ENCODE results near the gene VCL. TPM values are rescaled to one million over a fixed set of nuclear protein-coding genes. Genes with fewer than 3 reads are reported as not detected.

Gene VCL
- total RNA-seq, 2 donors from 2014 or later, result 109 to 214 TPM

DNA sequence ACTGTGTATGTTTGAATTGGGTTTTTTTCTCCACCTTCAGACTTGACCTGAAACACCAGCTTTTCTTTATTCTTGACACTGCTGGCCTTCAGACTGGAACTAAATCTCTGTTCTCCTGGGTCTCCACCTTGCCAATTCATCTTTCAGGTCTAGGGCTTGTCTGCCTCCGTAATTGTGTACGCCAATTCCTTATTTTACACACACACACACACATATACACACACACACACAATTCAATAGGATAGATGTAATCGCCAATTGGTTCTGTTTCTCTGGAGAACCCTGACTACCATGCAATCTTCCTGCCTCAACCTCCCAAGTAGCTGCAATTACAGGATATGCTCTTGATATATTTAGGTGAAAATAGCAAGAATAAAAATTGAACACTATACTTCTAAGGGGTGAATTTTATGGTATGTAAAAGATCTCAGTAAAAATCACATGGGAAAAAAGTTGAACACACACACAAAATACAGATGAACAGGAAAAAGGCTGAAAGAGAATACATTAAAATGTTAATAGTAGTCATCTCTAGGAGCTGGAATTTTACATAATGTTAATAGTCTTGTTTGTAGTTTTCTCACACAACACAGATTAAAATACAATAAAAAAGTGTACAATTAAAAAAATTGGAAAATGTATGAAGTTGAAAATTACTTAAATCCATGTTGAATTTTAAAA lies 6.6 kb upstream of the VCL start:
- Mint-ChIP-seq H3K27ac (no peak overlapping the region), H3K4me3 (no peak overlapping the region), H3K9me3 (peaks cover 4% of the 10 kb centered on the region), H3K27me3 (ENCODE audit: insufficient read depth) (no peaks in the 10 kb centered on the region), H3K4me1 (peaks cover 12% of the 10 kb centered on the region), H3K36me3 (ENCODE audit: low read depth) (no peaks in the 10 kb centered on the region)
- H3K36me3 ChIP-seq (ENCODE audit: control insufficient read depth, insufficient read depth, low read length), result no peaks in the 10 kb centered on the region
- no peak overlapping the region for H3K4me3 ChIP-seq (ENCODE audit: low read length)
- H3K9ac ChIP-seq (ENCODE audit: extremely low read depth, low read length, poor library complexity, severe bottlenecking), result no peak overlapping the region
- no peaks in the 10 kb centered on the region for H3K9me3 ChIP-seq (ENCODE audit: control insufficient read depth, low read length)
- no peak for DNase-seq
- H3K27ac ChIP-seq (ENCODE audit: low read depth, low read length), result no peak overlapping the region
- TF ChIP-seq, protein P1, sequence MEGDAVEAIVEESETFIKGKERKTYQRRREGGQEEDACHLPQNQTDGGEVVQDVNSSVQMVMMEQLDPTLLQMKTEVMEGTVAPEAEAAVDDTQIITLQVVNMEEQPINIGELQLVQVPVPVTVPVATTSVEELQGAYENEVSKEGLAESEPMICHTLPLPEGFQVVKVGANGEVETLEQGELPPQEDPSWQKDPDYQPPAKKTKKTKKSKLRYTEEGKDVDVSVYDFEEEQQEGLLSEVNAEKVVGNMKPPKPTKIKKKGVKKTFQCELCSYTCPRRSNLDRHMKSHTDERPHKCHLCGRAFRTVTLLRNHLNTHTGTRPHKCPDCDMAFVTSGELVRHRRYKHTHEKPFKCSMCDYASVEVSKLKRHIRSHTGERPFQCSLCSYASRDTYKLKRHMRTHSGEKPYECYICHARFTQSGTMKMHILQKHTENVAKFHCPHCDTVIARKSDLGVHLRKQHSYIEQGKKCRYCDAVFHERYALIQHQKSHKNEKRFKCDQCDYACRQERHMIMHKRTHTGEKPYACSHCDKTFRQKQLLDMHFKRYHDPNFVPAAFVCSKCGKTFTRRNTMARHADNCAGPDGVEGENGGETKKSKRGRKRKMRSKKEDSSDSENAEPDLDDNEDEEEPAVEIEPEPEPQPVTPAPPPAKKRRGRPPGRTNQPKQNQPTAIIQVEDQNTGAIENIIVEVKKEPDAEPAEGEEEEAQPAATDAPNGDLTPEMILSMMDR (conservative IDR thresholded peaks at IDR 0.05), result no peak
- WGBS, 2 experiments (ENCODE audit: insufficient coverage in 1 of 2, insufficient read length in 1 of 2), result 86 to 92% methylated on average over 2 to 3 of the region's 3 CpGs
- H3K4me1 ChIP-seq (ENCODE audit: control insufficient read depth, insufficient read depth, low read length), result peaks cover 3% of the 10 kb centered on the region
- H3K27me3 ChIP-seq (ENCODE audit: control insufficient read depth, insufficient read depth, low read length, poor library complexity, severe bottlenecking), result no peaks in the 10 kb centered on the region

- H3K4me1 ChIP-seq (ENCODE audit: control insufficient read depth, insufficient read depth, low read length), result peaks cover 3% of the 10 kb centered on the region
- no peaks in the 10 kb centered on the region for H3K27me3 ChIP-seq (ENCODE audit: control insufficient read depth, insufficient read depth, low read length, poor library complexity, severe bottlenecking)
- H3K27ac ChIP-seq (ENCODE audit: low read depth, low read length), result no peak overlapping the region
- H3K4me1 Mint-ChIP-seq, result peaks cover 12% of the 10 kb centered on the region
- H3K4me3 Mint-ChIP-seq, result no peak overlapping the region
- no peaks in the 10 kb centered on the region for H3K36me3 Mint-ChIP-seq (ENCODE audit: low read depth)
- no peaks in the 10 kb centered on the region for H3K27me3 Mint-ChIP-seq (ENCODE audit: insufficient read depth)
- no peaks in the 10 kb centered on the region for H3K36me3 ChIP-seq (ENCODE audit: control insufficient read depth, insufficient read depth, low read length)
- DNase-seq, result no peak
- H3K9me3 Mint-ChIP-seq, result peaks cover 4% of the 10 kb centered on the region
- H3K9ac ChIP-seq (ENCODE audit: extremely low read depth, low read length, poor library complexity, severe bottlenecking), result no peak overlapping the region
- TF ChIP-seq, protein P1 (conservative IDR thresholded peaks at IDR 0.05), result no peak
- WGBS, 2 experiments (ENCODE audit: insufficient coverage in 1 of 2, insufficient read length in 1 of 2), result 88 to 100% methylated on average over 2 to 6 of the region's 6 CpGs
- H3K27ac Mint-ChIP-seq, result no peak overlapping the region
- H3K9me3 ChIP-seq (ENCODE audit: control insufficient read depth, low read length), result no peaks in the 10 kb centered on the region
- H3K4me3 ChIP-seq (ENCODE audit: low read length), result no peak overlapping the region
Observed at GRCh38 chr10:73991884-73992245, 6.1 kb upstream of the VCL start.

DNA sequence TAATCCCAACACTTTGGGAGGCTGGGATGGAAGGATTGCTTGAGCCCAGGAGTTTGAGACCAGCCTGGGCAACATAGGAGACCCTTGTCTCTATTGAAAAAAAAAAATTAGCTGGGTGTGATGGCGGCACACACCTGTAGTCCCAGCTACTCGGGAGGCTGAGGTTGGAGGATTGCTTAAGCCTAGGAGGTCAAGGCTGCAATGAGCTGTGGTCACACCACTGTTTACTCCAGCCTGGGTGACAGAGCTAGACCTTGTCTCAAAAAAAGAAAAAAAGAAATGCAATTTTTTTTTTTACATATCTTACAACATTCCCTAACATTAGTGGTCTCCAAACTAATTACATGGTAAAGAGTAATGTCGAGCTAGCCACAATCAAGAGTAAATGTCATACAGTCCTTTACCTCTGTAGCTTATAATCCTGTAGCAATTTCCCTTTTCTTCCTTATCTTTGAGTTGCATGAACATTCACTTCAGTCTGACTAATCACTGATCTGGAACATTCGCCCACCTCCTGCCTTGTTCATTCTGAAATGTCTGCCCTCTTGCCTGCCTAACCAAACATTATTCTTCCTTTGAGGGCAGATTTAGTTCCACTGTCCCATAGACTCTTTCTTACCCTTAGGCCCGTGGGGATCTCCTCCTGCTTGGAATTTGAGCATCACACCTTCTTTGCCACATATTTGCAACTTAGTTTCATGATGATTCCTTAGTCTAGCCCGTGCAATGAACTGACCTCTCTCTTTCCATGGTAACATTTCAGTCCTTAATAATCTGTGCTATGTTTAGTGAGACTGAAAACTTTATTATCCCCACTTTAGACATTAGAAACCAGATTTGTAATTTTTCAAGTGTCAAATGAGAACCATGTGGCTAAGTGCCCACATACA lies 4.8 kb upstream of the VCL start:
- no peaks in the 10 kb centered on the region for H3K27me3 Mint-ChIP-seq (ENCODE audit: insufficient read depth)
- no peak overlapping the region for H3K27ac ChIP-seq (ENCODE audit: low read depth, low read length)

More for the DNA sequence above, 4.8 kb upstream of the VCL start:
- no peaks in the 10 kb centered on the region for H3K9me3 ChIP-seq (ENCODE audit: control insufficient read depth, low read length)
- H3K36me3 ChIP-seq (ENCODE audit: control insufficient read depth, insufficient read depth, low read length), result no peaks in the 10 kb centered on the region
- no peak overlapping the region for H3K9ac ChIP-seq (ENCODE audit: extremely low read depth, low read length, poor library complexity, severe bottlenecking)
- H3K4me3 ChIP-seq (ENCODE audit: low read length), result no peak overlapping the region
- Mint-ChIP-seq H3K4me3 (no peak overlapping the region), H3K4me1 (peaks cover 12% of the 10 kb centered on the region), H3K9me3 (peaks cover 4% of the 10 kb centered on the region), H3K36me3 (ENCODE audit: low read depth) (no peaks in the 10 kb centered on the region), H3K27ac (no peak overlapping the region)
- peaks cover 3% of the 10 kb centered on the region for H3K4me1 ChIP-seq (ENCODE audit: control insufficient read depth, insufficient read depth, low read length)
- H3K27me3 ChIP-seq (ENCODE audit: control insufficient read depth, insufficient read depth, low read length, poor library complexity, severe bottlenecking), result no peaks in the 10 kb centered on the region
- DNase-seq, result no peak
- 91 to 92% methylated on average over 6 of the region's 6 CpGs for WGBS, 2 experiments (ENCODE audit: insufficient coverage in 1 of 2, insufficient read length in 1 of 2)
- TF ChIP-seq, protein P1 (conservative IDR thresholded peaks at IDR 0.05), result no peak
